HG02678 (cell line): ENCODE measurements around the gene PSMB8.

ENCODE experiments used
- ATAC-seq: cut with Tn5 transposase; IDR thresholded peaks from one replicate; pipeline ENCODE4 v1.9.1; 2021; ENCODE audit warnings: mild to moderate bottlenecking, moderate library complexity; ENCODE audit not compliant: unreplicated experiment

Gene PSMB8

GRCh38 chr6:32857156-32857891 is 13.5 kb upstream of the PSMB8 start:
- no peak for ATAC-seq

- no peak for ATAC-seq
Measured at GRCh38 chr6:32855467-32856174, 11.8 kb upstream of the PSMB8 start.

DNA sequence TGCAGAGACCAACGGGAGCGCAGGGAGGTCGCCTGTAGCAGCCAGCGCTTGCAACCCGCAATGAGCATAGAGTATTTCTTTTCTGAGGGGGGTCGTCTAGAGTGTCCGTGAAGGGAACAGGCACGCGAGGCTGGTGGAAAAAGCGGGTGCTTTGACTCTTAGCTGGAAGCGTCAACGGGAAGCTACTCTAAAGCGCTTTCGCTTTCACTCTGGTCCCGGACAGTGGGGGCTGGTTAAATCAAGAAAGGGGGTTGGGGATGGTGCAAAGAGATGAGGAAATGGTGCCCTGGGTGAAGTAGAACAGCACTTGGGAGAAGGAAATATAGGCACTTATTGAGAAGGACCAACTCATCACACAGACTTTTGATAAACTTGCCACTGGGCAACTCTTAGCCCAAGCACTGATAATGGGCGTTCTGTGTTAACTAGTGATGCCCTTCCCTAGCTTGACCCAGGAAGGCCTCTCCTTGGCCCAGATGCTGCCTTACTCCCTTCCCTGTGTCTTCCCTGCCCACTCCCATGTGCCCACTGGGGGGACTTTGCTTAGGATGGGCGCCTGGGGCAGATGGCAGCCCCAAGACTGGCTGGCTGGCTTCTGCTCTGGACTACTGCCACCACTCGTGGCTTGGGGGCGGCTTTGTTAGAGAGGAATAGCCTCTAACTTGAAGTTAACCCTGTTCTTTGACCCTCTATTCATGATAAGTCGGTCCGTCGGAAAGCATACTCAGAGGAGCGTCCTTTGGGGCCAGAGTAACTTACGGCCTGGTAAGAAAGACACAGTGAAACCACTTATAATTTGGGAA is 10.7 kb upstream of the PSMB8 start:
- peak; percentile 11 for ATAC-seq

- peak; percentile 76 for ATAC-seq
Measured at GRCh38 chr6:32853541-32854375, 9.9 kb upstream of the PSMB8 start, which contains the start of the genes PSMB9 and TAP1. PSMB9 (plus strand) TSS chr6:32854192; CDS start chr6:32854230, 38 bp downstream. TAP1 (minus strand) TSS chr6:32853704; CDS start chr6:32853636, 68 bp downstream.

GRCh38 chr6:32852844-32853540 is 9.1 kb upstream of the PSMB8 start:
- peak; percentile 19 for ATAC-seq

- ATAC-seq = no peak
Measured at GRCh38 chr6:32852018-32852843, 8.4 kb upstream of the PSMB8 start.

DNA sequence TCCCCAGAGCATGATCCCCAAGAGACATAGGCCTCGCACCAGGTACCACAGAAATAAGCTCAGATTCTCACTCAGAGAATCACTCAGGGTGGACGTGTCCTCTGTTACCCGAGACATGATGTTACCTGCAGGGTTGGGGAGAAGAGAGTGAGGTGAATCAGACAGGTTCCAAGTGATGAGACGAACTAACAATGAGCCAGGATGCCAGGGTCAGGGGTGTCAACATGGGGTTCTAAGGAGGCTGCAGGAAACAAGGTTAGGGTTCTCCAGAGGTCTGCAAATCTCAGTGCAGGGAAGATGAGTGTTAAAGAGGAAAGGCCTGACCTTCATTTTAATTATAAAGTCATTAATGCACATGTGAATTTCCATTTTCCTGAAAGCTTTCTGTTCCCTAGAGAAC is 7.2 kb upstream of the PSMB8 start:
- ATAC-seq = no peak

DNA sequence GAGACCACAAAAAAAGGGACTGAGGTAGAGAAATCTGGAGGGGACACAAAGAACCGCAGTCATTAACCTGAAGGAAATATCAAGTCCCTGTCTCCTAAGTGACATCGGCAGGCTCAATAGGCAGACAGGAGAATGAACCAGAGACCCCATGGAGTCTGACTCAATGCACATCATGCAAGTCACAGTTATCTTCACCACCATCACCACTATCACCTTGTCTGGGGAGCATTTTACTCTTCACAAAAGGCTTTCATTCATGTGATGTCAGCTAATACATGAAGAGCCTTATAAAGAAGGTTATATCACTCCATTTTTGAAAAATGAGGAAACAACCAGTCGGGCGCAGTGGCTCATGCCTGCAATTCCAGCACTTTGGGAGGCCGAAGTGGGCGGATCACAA is 5.3 kb upstream of the PSMB8 start:
- no peak for ATAC-seq

GRCh38 chr6:32847795-32848194 is 3.9 kb upstream of the PSMB8 start:
- no peak for ATAC-seq

DNA sequence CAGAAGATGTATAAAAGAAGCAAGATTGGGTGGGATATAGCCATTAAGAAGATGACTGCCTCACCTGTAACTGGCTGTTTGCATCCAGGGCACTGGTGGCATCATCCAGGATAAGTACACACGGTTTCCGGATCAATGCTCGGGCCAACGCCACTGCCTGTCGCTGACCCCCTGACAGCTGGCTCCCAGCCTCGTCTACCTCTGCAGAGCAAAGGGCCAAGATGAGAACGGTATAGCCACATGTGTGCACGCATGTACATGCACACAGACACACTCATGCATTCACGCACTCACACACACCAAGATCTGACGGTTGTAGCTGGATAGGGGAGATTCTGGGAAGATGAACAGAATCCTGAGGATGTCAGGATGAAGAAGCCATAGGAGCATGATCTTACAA is 3.2 kb upstream of the PSMB8 start:
- no peak for ATAC-seq

DNA sequence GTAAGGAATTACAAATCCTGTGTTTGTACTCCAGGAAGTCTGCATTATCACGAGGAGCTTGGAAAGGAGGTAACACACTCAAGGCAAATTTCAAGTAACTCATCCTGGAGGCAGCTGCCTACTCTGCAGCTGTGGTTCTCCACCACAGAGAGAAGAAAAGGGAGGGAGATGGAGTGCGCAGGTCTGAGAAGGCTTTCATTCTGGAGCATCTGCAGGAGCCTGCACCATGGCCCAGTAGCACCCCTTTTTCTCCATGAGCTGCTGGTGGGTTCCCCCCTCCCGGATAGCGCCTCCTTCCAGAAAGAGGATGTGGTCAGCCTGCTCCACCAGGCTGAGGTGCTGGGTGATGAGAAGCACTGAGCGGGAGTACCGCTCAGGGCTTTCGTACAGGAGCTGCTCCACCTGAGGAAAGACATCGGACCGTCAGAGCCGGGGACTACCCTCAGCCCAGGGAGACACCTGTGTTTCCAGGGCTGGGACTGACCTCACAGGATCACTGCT is 1.6 kb upstream of the PSMB8 start:
- ATAC-seq = no peak

GRCh38 chr6:32844839-32845383 is 1.1 kb upstream of the PSMB8 start:
- ATAC-seq = no peak

DNA sequence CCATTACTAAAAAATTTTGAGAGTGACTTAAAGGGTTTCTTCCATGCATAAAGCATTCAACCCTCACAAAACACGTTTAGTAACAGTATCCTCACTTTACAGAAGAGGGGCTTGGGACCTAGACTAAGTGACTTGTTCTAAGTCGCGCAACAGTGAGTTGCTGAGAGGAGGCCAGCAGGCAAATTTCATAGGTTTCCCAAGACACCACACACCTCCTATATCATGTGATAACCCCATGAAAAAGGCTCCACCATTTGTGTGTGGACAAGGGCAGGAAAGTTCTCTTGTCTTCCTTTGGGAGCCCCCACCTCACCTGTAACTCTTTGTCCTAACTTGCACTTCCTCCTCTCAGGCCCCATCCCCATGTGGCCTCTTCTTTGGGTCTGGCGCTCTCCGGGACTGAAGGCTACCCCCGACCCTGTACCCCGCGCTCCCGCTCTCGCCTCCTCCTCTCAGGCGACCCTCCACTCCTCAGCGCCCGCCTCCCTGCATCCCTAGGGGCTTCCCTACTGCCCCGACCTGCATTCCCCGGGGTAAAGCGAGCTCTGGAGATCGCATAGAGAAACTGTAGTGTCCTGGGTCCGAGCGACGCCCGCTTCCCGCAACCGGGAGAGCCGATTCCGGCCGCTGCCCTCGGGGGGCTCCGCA is 392 bp downstream of the PSMB8 start:
- no peak for ATAC-seq

- ATAC-seq = no peak
Measured at GRCh38 chr6:32842690-32843089, 1.2 kb downstream of the PSMB8 start.

- ATAC-seq = no peak
Measured at GRCh38 chr6:32842021-32842650, 1.7 kb downstream of the PSMB8 start.

- no peak for ATAC-seq
Measured at GRCh38 chr6:32840604-32841246, 3.1 kb downstream of the PSMB8 start.

- no peak for ATAC-seq
Measured at GRCh38 chr6:32839356-32839755, 4.5 kb downstream of the PSMB8 start.
